Lung (tissue), 12 donors: ENCODE measurements around the gene MRPL19. TPM values are rescaled to one million over a fixed set of nuclear protein-coding genes. Genes with fewer than 3 reads are reported as not detected.

Experiments
- ATAC-seq: fragments of 200-7000 bp; cut with Tn5 transposase; one replicate; pipeline ENCODE4 v1.9.1; 2020; ENCODE audit warnings: moderate number of reproducible peaks; ENCODE audit not compliant: insufficient read depth, low FRiP score
- DNase-seq, 3 donors: peaks; one replicate each; pipeline ENCODE4 v3.0.0-alpha.2; 2013 to 2017
- H3K27ac ChIP-seq, 2 donors: one replicate each; pipeline ENCODE4 v1.5.1; 2013; ENCODE audit warnings: mild to moderate bottlenecking in 2 of 2, moderate library complexity in 2 of 2, control low read depth in 1 of 2, inconsistent platforms in 1 of 2, low read depth in 1 of 2, low read length in 1 of 2
- H3K27me3 ChIP-seq, 3 donors: one replicate each; pipeline ENCODE4 v1.5.1; 2013; ENCODE audit warnings: low read length in 2 of 3; ENCODE audit not compliant: control insufficient read depth in 3 of 3, insufficient read depth in 3 of 3
- H3K36me3 ChIP-seq, 4 donors: one replicate each; pipeline ENCODE4 v1.5.1; 2013; ENCODE audit warnings: low read length in 4 of 4, mild to moderate bottlenecking in 1 of 4, moderate library complexity in 1 of 4; ENCODE audit not compliant: control insufficient read depth in 4 of 4, insufficient read depth in 4 of 4
- H3K4me1 ChIP-seq, 5 donors: one replicate each; pipeline ENCODE4 v1.5.1; 2013; ENCODE audit warnings: low read length in 5 of 5, mild to moderate bottlenecking in 2 of 5, moderate library complexity in 1 of 5; ENCODE audit not compliant: control insufficient read depth in 5 of 5, insufficient read depth in 5 of 5
- H3K4me3 ChIP-seq: one replicate; pipeline ENCODE4 v1.5.1; 2013; ENCODE audit warnings: mild to moderate bottlenecking, control low read depth, moderate library complexity
- H3K9ac ChIP-seq, 2 donors: one replicate each; pipeline ENCODE4 v1.5.1; 2013; ENCODE audit warnings: low read length in 2 of 2, control low read depth in 1 of 2; ENCODE audit not compliant: insufficient read depth in 1 of 2
- H3K9me3 ChIP-seq, 4 donors: one replicate each; pipeline ENCODE4 v1.5.1; 2013; ENCODE audit warnings: low read length in 3 of 4, mild to moderate bottlenecking in 1 of 4, moderate library complexity in 1 of 4; ENCODE audit not compliant: control insufficient read depth in 4 of 4, insufficient read depth in 3 of 4
- WGBS, 2 donors: extraction: QIAGEN DNeasy Blood & Tissue Kit; methylation state at CpG; one replicate each; pipeline ENCODE4 v1.1.7; 2013; 5-methylcytosine and 5-hydroxymethylcytosine counted together
- polyA plus RNA-seq, 2 donors: library from polyadenylated mRNA; stranded (reverse); fragments of 200-250 nt; gene quantifications; one replicate each; pipeline ENCODE4 v1.2.1, GENCODE V29; 2013
- total RNA-seq, 2 donors: library from RNA; depleted of rRNA in 1 of 2; stranded (reverse); fragments of >200 nt in 1 of 2; gene quantifications; one replicate each; pipeline ENCODE4 v1.2.1, GENCODE V29; 2014 to 2021
- TF ChIP-seq, protein P1 (sequence below): IDR thresholded peaks from 2 replicates; pipeline ENCODE4 v1.5.1; 2012; ENCODE audit warnings: mild to moderate bottlenecking; ENCODE audit errors: control extremely low read depth, extremely low read depth
- donor health status: control.
- donor health status: control.
- donor health status: Bipolar disorder and iron deficiency.
- donor health status: healthy.
- donor health status: DM: yes; HTN: yes; CAD: no.

MRPL19 gene
- total and polyA plus RNA-seq, 4 donors = 14.9 to 65.0 (median 33.3) TPM

DNA sequence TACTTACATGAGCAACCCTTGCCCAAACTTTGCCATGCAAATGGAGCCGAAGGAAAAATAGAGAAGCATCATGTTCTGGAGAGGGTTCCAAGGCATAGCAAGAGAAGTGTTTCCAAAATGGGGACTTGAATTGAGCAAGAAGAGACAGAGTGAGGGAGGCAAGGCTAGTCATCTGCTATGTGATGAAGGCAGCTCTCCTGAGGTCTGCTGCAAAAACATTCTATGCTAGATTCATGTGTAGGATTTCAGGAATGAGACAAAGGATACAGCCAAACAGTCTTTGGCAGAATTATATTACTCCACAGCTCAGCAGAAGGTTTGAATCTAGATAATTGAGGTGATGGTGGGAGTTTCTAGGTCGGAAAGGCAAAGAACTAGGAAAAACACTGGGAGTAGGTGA, 24.1 kb upstream of the MRPL19 start:
- no peak for ATAC-seq
- no peak overlapping the region for H3K27ac ChIP-seq
- no peaks in the 10 kb centered on the region for H3K27me3 ChIP-seq
- H3K9ac ChIP-seq = no peak overlapping the region
- no peak overlapping the region for H3K4me3 ChIP-seq
- no peak for DNase-seq
- no peaks in the 10 kb centered on the region for H3K9me3 ChIP-seq
- TF ChIP-seq, protein P1, sequence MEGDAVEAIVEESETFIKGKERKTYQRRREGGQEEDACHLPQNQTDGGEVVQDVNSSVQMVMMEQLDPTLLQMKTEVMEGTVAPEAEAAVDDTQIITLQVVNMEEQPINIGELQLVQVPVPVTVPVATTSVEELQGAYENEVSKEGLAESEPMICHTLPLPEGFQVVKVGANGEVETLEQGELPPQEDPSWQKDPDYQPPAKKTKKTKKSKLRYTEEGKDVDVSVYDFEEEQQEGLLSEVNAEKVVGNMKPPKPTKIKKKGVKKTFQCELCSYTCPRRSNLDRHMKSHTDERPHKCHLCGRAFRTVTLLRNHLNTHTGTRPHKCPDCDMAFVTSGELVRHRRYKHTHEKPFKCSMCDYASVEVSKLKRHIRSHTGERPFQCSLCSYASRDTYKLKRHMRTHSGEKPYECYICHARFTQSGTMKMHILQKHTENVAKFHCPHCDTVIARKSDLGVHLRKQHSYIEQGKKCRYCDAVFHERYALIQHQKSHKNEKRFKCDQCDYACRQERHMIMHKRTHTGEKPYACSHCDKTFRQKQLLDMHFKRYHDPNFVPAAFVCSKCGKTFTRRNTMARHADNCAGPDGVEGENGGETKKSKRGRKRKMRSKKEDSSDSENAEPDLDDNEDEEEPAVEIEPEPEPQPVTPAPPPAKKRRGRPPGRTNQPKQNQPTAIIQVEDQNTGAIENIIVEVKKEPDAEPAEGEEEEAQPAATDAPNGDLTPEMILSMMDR = no peak
- no peaks in the 10 kb centered on the region for H3K36me3 ChIP-seq
- WGBS, 2 donors = 39 to 95% methylated on average over 2 of the region's 2 CpGs
- no peaks in the 10 kb centered on the region for H3K4me1 ChIP-seq

DNA sequence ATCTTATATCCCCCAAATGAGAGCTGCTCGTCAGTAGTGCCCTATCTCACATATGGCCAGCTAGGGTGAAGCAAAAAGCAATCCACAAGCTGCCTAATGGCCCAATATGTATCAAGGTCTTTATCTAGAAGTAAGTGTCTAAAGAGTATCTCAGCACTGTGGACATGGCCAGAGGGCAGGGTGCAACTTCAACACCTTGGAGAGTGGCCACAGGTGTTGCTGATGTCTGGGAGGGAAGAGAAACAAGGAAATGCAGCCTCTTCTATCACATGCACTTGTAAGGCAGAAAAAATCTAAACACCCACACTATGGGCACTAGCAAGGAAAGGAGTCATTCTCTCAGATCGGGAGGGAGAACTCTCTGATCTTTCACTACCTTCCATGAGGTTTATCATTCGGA, 23.7 kb upstream of the MRPL19 start:
- WGBS, 2 donors = 87 to 90% methylated on average over 3 of the region's 3 CpGs
- Histone ChIP-seq H3K36me3 (no peaks in the 10 kb centered on the region), H3K4me1 (no peaks in the 10 kb centered on the region), H3K9me3 (no peaks in the 10 kb centered on the region), H3K4me3 (no peak overlapping the region), H3K27me3 (no peaks in the 10 kb centered on the region), H3K9ac (no peak overlapping the region), H3K27ac (no peak overlapping the region)
- no peak for DNase-seq
- ATAC-seq = no peak
- TF ChIP-seq, protein P1 = no peak

DNA sequence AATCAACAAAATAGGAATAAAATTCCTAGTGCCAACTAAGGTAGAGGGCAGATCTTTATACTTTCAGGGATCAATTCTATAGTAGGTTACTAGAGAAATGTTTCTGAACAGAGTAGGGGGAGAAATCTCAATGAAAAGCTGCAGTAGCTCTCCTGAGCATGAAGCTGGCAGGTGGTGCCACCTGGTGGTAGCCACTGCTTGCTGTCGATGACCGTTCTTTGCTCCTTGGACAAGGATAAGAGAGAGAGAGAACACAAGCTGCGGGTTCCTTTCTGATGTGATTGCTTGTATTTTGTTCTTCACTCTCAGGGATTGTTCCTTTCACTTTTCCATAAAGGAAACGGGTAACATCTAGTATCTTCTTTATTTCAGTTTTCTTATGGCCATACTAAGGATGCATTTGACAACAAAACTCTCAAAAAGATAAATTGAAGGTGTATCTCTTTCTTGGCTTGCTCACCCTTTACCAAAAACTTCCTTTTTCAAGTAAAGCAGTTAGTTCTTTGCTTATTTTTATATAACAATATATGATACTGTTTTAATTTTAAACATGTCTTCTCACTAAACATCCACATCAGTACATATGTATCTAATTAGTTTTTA, 18.6 kb upstream of the MRPL19 start:
- DNase-seq = peak; percentile 83 to 93 (median 85)
- Histone ChIP-seq H3K9ac (no peak overlapping the region), H3K27ac (no peak overlapping the region), H3K4me3 (no peak overlapping the region), H3K9me3 (no peaks in the 10 kb centered on the region), H3K36me3 (no peaks in the 10 kb centered on the region), H3K27me3 (no peaks in the 10 kb centered on the region), H3K4me1 (peaks cover 0 to 6% (median 0%) of the 10 kb centered on the region in 5 donors)
- TF ChIP-seq, protein P1 = peak; percentile 61
- WGBS, 2 donors = 1 to 3% methylated on average over 4 of the region's 4 CpGs
- ATAC-seq = peak; percentile 71
